SW 1271 (cell line): ENCODE data around the gene PXK.
"Not testable (repeated sequence)": the region's sequence is repeated elsewhere in the genome, so short reads cannot be mapped to it uniquely, and the experiment has no call there.

Experiments
- DNase-seq, 2 experiments: peaks; one replicate each; lab custom pipeline; 2025; lab: John Stamatoyannopoulos, UW

PXK gene

GRCh38 chr3:58323529-58324390 lies 8.9 kb upstream of the PXK start:
- no peak for DNase-seq

GRCh38 chr3:58324391-58325390 lies 8.0 kb upstream of the PXK start:
- DNase-seq: no peak

- no peak for DNase-seq
Measured at GRCh38 chr3:58325525-58325992, 7.1 kb upstream of the PXK start.

- DNase-seq: no peak
Measured at GRCh38 chr3:58326267-58326900, 6.3 kb upstream of the PXK start.

GRCh38 chr3:58329150-58329921 lies 3.4 kb upstream of the PXK start:
- no peak for DNase-seq

- DNase-seq: no peak
Measured at GRCh38 chr3:58329922-58330413, 2.7 kb upstream of the PXK start.

GRCh38 chr3:58331593-58332152 lies 1.0 kb upstream of the PXK start:
- no peak for DNase-seq

GRCh38 chr3:58333206-58334012 lies 717 bp downstream of the PXK start:
- peak in 1 of 2 experiments; percentile 6 for DNase-seq

- no peak for DNase-seq
Measured at GRCh38 chr3:58334013-58334321, 1.3 kb downstream of the PXK start.

GRCh38 chr3:58334506-58334884 lies 1.8 kb downstream of the PXK start:
- no peak for DNase-seq

GRCh38 chr3:58335652-58335947 lies 2.9 kb downstream of the PXK start:
- DNase-seq: no peak

GRCh38 chr3:58336135-58336882 lies 3.6 kb downstream of the PXK start:
- DNase-seq: peak in 1 of 2 experiments; percentile 3

GRCh38 chr3:58337190-58337589 lies 4.5 kb downstream of the PXK start:
- DNase-seq: no peak

- DNase-seq: not testable (repeated sequence)
Measured at GRCh38 chr3:58339146-58339545, 6.5 kb downstream of the PXK start.

- DNase-seq: no peak
Measured at GRCh38 chr3:58340594-58341244, 8.0 kb downstream of the PXK start.

- no peak for DNase-seq
Measured at GRCh38 chr3:58341376-58341775, 8.7 kb downstream of the PXK start.

GRCh38 chr3:58342676-58343075 lies 10.0 kb downstream of the PXK start:
- no peak for DNase-seq

- DNase-seq: no peak
Measured at GRCh38 chr3:58345457-58345856, 12.8 kb downstream of the PXK start.

GRCh38 chr3:58346368-58346767 lies 13.7 kb downstream of the PXK start:
- no peak for DNase-seq
